ENCODE results near the gene RPS6KA1. TPM values are rescaled to one million over a fixed set of nuclear protein-coding genes. Genes with fewer than 3 reads are reported as not detected.

The RPS6KA1 gene
- total RNA-seq, 2 experiments from 2014 or later: 72.2 to 91.0 TPM

DNA sequence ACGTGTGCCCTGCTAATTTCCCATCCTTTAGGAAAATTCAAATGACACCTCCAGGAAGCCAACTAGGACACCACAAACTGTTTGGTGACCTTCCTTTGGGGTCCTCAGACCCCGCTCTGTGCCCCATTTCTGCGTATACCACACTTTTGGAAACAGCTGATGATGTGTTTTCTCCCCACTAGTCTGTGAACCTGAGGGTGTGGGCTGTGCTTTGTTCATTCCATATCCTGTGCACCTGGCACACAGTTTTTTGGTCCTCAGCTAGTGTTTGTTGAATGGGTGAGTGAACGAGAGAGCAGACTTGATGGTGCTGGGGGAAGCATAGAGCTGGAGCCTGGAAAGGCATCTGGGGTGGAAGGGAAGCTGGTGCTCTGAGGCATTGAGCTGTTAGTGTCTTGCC, 48.6 kb downstream of the RPS6KA1 start:
- Histone ChIP-seq H3K4me1 (ENCODE audit: insufficient read depth, low read length, poor library complexity, severe bottlenecking) (peaks cover 7% of the 10 kb centered on the region), H2AFZ (ENCODE audit: low read length) (no peak overlapping the region), H3K79me2 (ENCODE audit: insufficient read depth, low read depth, low read length) (no peaks in the 10 kb centered on the region), H3K27ac (ENCODE audit: low read depth, low read length, poor library complexity, severe bottlenecking) (no peak overlapping the region), H3K9me3 (ENCODE audit: low read length) (no peaks in the 10 kb centered on the region), H4K20me1 (ENCODE audit: insufficient read depth, low read length) (no peaks in the 10 kb centered on the region), H3K4me3 (ENCODE audit: low read depth, low read length, poor library complexity, severe bottlenecking) (no peak overlapping the region), H3K4me2 (ENCODE audit: low read length) (peak overlapping the region; percentile 9; the same call in 1 of the 2 replicates), H3K36me3 (ENCODE audit: insufficient read depth, low read length) (peaks cover 24% of the 10 kb centered on the region), H3K9me2 (ENCODE audit: insufficient read depth, low read length) (no peaks in the 10 kb centered on the region)
- BruUV-seq (replicated peaks): no TSS peak
- ChIA-PET POLR2A (interaction anchor here (0.5 kb wide), 1 partner anchor 237 kb away, joined by 3 read pairs; no protein-coding TSS in a partner anchor), CTCF (ENCODE audit: unreplicated experiment) (no interaction called here)
- peak; percentile 38 for DNase-seq (ENCODE audit: low spot score)
- intact Hi-C loops (cut with micrococcal nuclease; ENCODE audit: unreplicated experiment): no loop called here
- TF ChIP-seq EZH2phosphoT487 (IDR thresholded peaks at IDR 0.05; ENCODE audit: borderline replicate concordance, low read depth, low read length): no peak
- TF ChIP-seq, protein P1, sequence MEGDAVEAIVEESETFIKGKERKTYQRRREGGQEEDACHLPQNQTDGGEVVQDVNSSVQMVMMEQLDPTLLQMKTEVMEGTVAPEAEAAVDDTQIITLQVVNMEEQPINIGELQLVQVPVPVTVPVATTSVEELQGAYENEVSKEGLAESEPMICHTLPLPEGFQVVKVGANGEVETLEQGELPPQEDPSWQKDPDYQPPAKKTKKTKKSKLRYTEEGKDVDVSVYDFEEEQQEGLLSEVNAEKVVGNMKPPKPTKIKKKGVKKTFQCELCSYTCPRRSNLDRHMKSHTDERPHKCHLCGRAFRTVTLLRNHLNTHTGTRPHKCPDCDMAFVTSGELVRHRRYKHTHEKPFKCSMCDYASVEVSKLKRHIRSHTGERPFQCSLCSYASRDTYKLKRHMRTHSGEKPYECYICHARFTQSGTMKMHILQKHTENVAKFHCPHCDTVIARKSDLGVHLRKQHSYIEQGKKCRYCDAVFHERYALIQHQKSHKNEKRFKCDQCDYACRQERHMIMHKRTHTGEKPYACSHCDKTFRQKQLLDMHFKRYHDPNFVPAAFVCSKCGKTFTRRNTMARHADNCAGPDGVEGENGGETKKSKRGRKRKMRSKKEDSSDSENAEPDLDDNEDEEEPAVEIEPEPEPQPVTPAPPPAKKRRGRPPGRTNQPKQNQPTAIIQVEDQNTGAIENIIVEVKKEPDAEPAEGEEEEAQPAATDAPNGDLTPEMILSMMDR (conservative IDR thresholded peaks at IDR 0.05; ENCODE audit: low read length): no peak

DNA sequence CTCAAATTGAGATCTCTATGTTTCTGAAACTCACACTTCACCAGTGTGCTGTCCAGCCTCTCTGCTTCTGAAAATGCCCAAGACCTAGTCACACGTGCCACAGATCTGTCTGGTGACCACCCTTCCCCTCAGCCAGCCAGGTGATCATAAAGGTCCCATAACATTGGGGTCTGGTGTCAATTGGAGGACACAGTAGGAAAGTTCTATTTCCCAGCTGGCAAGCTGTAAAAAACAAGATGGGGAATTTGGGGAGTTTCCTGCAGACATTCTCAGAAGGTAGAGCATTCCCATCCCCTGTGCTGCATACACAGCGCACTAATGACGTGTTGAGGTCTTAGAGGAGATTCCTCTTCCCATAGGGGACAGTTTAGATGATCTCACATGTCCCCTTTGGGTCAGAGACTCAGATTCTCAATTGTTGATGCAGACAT, 50.1 kb downstream of the RPS6KA1 start:
- Histone ChIP-seq H3K4me2 (ENCODE audit: low read length) (no peak overlapping the region), H3K4me3 (ENCODE audit: low read depth, low read length, poor library complexity, severe bottlenecking) (no peak overlapping the region), H3K4me1 (ENCODE audit: insufficient read depth, low read length, poor library complexity, severe bottlenecking) (peaks cover 7% of the 10 kb centered on the region), H3K79me2 (ENCODE audit: insufficient read depth, low read depth, low read length) (no peaks in the 10 kb centered on the region), H3K27ac (ENCODE audit: low read depth, low read length, poor library complexity, severe bottlenecking) (no peak overlapping the region), H3K9me2 (ENCODE audit: insufficient read depth, low read length) (no peaks in the 10 kb centered on the region), H2AFZ (ENCODE audit: low read length) (no peak overlapping the region), H3K36me3 (ENCODE audit: insufficient read depth, low read length) (peaks cover 9% of the 10 kb centered on the region), H3K9me3 (ENCODE audit: low read length) (no peaks in the 10 kb centered on the region), H4K20me1 (ENCODE audit: insufficient read depth, low read length) (no peaks in the 10 kb centered on the region)
- ChIA-PET CTCF (ENCODE audit: unreplicated experiment) (no interaction called here), POLR2A (no interaction called here)
- BruUV-seq (replicated peaks): no TSS peak
- TF ChIP-seq, protein P1 (conservative IDR thresholded peaks at IDR 0.05; ENCODE audit: low read length): no peak
- TF ChIP-seq EZH2phosphoT487 (IDR thresholded peaks at IDR 0.05; ENCODE audit: borderline replicate concordance, low read depth, low read length): no peak
- no peak for DNase-seq (ENCODE audit: low spot score)
- intact Hi-C loops (cut with micrococcal nuclease; ENCODE audit: unreplicated experiment): no loop called here

DNA sequence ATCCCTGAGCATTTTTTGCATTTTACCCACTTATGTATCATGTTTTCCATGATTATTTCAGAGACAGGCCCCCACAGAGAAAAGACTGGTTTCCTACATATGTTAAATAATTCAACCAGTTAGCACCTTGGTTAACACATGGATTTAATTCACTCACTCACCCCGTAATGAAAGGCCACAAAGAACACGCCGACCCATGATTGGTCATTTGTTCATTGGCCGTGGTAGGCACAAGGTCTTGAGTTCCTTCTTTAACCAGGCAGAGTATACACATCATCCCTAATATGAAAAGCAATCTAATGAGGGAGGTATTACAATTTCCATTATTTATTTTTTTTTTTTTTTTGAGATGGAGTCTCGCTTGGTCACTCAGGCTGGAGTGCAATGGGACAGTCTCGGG, 50.6 kb downstream of the RPS6KA1 start:
- CTCF ChIA-PET (ENCODE audit: unreplicated experiment): no interaction called here

More for the DNA sequence above, 50.6 kb downstream of the RPS6KA1 start:
- Histone ChIP-seq H3K4me3 (ENCODE audit: low read depth, low read length, poor library complexity, severe bottlenecking) (no peak overlapping the region), H3K9me3 (ENCODE audit: low read length) (no peaks in the 10 kb centered on the region), H3K4me1 (ENCODE audit: insufficient read depth, low read length, poor library complexity, severe bottlenecking) (peaks cover 7% of the 10 kb centered on the region), H3K27ac (ENCODE audit: low read depth, low read length, poor library complexity, severe bottlenecking) (no peak overlapping the region), H3K79me2 (ENCODE audit: insufficient read depth, low read depth, low read length) (no peaks in the 10 kb centered on the region), H3K4me2 (ENCODE audit: low read length) (no peak overlapping the region), H4K20me1 (ENCODE audit: insufficient read depth, low read length) (no peaks in the 10 kb centered on the region), H3K36me3 (ENCODE audit: insufficient read depth, low read length) (peaks cover 4% of the 10 kb centered on the region; the same call in 1 of the 2 replicates), H2AFZ (ENCODE audit: low read length) (no peak overlapping the region), H3K9me2 (ENCODE audit: insufficient read depth, low read length) (no peaks in the 10 kb centered on the region)
- DNase-seq (ENCODE audit: low spot score): no peak
- no TSS peak for BruUV-seq (replicated peaks)
- intact Hi-C loops (cut with micrococcal nuclease; ENCODE audit: unreplicated experiment): no loop called here
- POLR2A ChIA-PET: no interaction called here
- TF ChIP-seq EZH2phosphoT487 (IDR thresholded peaks at IDR 0.05; ENCODE audit: borderline replicate concordance, low read depth, low read length): no peak
